GM19328 (cell line): ENCODE measurements around the gene KIF3A.

Source experiments
- ATAC-seq: cut with Tn5 transposase; IDR thresholded peaks from one replicate; pipeline ENCODE4 v1.9.1; 2021; ENCODE audit warnings: mild to moderate bottlenecking, moderate library complexity; ENCODE audit not compliant: unreplicated experiment

The KIF3A gene

DNA sequence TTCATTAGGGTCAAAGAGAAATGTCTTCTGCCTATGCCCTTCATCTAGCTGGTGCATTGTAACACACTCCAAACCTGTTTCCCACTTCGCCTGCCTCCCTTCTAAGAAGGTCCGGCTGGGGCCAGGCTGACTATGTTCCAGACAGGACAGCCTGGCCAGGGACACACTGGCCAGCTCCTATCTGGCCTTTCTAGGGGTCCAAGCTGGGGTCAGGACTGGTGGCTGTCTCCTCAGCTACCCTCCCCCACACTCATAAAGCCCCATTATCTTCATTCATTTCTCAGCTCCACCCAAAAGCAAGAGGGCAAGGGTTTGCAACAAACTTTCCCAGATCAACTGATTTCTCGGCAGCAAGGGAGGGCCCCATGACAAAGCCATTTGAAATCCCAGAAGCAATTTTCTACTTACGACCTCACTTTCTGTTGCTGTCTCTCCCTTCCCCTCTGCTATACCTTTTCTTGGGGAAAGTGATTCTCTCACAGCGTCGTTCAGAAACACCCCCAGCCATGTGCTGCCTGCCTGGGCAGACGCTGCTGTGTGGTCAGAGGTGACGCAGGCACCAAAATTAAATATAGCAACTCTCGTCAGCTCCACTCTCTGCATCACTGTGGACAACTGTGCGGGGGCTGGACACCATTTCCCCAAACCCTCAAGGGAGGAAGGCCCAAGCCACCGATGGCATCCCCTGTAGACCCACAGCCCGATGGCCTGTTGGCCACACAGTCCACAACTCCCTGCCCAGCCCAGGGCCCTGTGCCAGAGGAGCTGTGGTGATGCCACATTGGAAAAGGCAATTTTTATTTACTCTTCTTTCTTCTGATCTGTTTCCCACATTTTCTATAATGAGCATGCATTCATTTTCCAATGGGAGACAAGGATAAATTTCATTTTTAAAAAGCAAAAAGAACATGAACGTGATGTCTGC, 73.3 kb downstream of the KIF3A start:
- no peak for ATAC-seq

DNA sequence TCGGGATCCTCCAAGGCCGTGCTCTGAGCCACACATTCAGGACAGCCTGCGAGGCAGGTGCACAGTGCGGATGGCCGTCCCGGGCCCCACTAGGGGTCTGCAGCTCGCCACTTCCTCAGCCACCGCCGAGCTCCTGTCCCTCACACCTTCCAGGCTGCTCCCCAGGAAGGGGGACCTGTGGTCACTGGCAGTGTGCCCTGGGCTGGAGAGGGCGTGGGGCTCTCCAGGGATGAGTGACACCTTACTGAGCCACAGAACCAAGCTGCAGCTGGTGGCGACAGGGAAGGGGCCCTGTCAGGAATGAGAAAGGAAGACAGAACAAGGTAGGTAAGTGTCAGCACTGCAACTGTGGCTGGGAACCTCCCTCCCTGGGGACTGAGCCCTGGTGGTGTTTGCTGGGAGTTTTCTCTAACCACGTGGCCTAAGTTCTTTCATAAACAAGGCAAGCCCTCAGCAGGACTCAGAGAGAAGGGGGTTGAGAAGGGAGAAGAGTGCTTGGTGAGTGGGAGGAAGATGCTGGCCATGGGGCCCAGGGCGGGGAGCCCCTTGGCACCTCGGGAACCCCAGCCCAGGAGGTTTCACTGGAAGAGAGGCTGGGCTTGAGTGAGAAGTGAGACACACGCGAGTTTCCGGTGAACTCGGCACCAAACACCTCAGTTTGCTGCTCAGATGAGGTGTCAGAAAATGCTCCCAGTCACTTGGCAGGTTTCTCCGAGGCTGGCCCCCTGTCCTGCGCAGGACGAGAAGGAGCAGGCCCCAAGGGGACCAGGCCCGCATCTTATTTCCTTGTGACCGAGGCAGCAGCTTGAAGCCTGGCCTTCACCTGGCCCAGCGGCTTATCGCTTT, 74.2 kb downstream of the KIF3A start:
- ATAC-seq, result peak; percentile 59

DNA sequence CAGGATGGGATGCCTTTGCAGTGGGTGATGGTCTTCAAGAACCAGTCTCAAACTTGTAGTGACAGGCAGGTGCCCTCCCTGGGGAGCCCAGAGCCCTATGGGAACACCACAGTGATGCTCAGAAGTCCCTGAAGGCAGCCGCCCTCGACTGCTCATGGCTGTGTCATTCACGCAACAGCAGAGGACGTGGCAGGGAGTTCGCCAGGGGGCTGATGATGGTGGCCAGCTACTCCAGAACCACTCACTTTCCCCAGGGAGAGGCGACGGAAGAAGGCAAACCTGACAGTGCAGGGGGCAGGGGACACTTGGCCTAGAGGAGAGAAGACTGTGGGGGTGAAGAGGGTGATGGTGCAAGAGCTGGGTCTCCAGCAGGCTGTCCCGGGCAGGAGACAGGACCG, 75.3 kb downstream of the KIF3A start:
- no peak for ATAC-seq

DNA sequence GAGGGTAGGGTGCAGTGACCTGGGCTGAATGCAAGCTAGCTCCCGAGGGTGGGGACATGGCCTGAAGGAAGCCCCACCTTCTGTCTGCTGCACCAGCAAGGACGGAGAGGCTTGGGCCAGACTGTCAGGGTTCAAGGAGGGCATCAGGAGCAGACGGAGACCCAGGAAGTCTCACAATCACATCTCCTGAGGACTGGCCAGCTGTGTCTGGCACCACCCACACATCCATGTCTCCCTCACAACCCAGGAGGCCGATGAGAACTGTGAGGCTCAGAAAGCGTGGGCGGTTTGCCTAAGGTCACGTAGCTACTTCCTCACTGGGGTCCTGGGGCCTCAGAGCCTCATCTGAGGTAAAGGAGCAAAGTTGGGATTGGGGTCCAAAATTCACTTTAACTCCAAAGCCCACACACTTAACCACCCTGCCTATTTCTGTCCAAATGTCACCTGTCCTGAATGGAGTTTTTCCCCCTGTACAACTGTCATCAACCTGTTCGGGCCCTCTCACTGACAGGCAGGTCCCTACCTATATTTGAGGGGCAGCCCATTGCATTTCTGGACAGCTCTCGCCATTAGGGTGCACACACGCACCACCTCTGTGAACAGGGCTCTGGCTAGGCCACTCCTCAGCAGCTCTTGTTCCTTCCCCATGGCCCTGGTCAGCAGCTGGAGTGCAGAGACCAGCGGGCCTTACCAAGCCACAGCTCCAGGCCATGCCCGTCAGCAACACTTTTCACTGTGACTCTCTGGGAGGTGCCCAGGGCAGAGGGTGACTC, 75.9 kb downstream of the KIF3A start:
- ATAC-seq, result no peak

DNA sequence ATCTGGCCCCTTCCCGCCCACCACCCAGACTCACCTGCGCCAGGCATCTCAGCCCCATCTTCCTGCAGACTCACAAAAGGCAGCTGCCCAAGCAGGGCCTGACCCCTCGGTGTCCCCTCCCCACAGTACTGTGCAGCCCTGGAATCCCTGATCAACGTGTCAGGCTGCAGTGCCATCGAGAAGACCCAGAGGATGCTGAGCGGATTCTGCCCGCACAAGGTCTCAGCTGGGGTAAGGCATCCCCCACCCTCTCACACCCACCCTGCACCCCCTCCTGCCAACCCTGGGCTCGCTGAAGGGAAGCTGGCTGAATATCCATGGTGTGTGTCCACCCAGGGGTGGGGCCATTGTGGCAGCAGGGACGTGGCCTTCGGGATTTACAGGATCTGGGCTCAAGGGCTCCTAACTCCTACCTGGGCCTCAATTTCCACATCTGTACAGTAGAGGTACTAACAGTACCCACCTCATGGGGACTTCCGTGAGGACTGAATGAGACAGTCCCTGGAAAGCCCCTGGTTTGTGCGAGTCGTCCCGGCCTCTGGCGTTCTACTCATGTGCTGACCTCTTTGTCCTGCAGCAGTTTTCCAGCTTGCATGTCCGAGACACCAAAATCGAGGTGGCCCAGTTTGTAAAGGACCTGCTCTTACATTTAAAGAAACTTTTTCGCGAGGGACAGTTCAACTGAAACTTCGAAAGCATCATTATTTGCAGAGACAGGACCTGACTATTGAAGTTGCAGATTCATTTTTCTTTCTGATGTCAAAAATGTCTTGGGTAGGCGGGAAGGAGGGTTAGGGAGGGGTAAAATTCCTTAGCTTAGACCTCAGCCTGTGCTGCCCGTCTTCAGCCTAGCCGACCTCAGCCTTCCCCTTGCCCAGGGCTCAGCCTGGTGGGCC, 77.5 kb downstream of the KIF3A start:
- no peak for ATAC-seq

DNA sequence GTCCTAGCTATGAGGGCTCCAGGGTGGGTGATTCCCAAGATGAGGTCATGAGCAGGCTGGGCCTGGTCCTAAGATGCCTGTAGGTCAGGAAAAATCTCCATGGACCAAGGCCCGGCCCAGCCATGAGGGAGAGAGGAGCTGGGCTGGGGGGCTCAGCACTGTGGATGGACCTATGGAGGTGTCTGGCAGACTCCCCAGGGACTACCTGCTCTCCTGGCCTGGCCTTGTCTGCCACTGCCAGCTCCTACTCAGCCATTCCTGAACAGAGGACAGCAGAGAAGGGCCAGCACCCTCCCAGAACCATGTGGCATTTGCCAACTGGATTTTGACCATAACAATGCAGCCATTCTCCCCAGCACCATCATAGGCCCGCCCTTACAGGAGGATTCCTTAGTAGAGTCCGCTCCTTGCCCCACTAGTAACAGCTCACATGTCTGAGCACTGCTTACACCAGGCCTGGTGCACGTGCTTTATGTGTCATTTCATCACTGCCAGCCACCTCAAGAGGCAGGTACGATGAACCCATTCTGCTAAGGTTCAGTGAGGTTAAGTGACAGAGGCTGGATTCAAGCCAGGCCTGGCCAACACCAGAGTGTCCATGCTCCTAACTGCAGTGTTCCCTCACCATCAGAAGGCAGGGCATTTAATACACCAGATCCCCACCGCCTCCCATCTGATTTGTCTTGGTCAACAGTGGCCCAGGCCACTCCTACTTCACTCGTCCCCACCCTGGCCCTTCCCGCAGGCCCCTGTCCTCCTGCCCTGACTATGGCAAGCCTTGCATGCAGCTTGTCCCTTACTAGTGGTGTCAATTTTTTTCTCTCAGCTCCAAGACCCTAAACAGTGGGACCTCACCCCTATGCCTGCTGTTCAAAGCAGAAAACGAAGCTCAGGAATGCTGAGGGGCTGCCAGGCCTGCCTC, 78.7 kb downstream of the KIF3A start:
- no peak for ATAC-seq

DNA sequence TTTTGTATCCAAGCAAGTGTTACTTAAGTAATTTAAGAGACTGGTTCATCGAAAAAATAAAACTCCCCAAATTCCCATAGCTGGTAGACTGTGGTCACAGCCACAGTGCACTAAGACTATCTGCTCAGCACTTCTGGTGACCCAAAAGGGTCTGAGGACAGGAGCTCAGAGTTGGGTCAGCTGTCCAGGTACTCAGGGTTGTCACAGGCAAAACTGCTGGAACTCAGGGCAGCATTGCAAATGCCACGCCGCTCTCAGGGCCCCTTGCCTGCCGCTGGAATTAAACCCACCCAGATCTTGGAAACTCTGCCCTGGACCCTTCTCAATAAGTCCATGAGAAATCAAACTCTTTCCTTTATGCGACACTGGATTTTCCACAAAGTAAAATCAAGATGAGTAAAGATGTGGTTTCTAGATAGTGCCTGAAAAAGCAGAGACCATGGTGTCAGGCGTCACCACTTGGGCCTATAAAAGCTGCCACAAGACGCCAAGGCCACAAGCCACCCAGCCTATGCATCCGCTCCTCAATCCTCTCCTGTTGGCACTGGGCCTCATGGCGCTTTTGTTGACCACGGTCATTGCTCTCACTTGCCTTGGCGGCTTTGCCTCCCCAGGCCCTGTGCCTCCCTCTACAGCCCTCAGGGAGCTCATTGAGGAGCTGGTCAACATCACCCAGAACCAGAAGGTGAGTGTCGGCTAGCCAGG, 79.5 kb downstream of the KIF3A start, which contains the start of gene IL13:
IL13 (plus strand) TSS at position 498 of the 705 bp plus-strand sequence; CDS start at position 512, 14 bp downstream.
- ATAC-seq, result no peak

DNA sequence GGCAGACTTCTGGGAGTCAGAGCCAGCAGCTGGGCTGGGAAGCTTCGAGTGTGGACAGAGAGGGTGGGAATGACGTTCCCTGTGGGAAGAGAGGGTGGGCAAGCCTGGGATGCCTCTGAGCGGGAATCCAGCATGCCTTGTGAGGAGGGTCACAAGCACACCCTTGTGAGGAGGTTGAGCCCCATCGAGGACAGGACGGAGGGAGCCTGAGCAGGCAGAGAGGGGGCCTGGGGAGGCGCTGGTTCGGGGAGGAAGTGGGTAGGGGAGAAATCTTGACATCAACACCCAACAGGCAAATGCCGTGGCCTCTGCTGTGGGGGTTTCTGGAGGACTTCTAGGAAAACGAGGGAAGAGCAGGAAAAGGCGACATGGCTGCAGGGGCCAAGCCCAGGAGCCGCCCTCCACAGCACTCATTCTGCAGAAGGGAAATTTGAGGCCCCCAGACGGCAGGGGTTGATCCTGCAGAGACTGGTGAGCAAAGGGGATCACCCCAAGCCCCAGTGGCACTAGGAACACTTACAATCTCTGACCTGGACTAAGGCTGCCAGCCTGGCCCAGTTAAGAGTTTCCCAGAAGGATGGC, 80.5 kb downstream of the KIF3A start:
- ATAC-seq, result no peak

DNA sequence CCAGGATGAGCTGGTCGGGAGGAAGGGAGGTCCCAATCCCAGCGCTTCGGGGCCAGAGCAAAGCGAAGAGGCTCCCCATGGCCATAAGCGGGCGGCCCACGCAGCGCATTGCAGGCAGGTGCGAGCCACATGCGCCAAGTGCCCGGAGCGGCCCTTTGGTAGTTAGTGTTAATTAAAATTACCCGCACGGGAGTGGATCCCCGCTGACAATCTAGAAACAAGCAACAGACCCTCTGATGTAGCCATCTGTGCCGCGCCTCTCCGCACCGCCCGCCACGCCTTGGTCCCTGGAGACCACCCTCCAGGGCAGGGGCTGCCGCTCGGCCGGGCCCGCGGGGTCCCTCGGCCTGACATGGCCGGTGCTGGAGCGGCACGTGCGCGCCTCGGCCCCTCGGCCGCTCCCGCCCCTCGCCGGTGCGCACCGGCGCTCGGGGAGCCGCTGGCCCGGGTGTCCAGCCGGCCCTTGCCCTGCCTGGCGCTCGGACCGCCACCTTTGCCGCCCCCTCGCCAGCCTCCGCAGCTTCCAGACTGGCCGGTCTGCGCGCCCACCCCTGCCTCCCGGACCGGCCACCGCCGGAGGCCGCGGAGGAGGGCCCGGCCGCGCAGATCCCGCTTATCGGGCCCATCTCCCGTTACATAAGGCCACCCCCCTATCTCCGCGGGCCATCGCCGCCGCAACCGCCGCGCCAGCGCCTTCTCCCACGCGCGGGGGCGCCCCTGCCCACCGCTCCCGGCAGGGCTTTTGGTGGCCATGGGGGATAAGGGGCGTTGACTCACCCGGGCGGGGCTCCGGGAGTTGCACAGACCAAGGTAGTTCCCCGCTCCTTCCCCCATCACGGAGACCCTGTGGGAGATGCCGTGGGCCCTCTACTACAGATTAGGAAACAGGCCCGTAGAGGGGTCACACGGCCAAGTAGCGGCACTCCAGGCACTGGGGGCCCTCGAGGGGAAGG, 81.2 kb downstream of the KIF3A start:
- ATAC-seq, result no peak

DNA sequence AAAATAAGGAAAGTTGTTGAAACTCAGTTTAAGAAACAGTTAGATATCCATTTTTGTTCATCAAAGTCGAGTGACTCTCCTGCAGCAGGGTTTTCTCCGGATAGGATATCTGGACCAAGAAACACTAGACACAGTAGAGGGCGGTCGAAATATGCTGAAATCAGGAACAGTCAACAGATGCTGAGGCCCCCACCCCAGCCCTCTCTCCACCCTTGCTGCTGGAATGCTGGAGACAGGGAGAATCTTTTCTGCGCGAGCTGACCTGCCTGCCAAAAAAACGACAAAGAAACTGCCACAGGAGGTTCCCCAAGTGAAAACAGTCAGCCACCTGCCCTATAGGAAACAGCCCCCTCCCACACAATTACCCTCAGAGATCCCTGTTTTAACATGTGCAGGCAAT, 83.6 kb downstream of the KIF3A start:
- ATAC-seq, result no peak

DNA sequence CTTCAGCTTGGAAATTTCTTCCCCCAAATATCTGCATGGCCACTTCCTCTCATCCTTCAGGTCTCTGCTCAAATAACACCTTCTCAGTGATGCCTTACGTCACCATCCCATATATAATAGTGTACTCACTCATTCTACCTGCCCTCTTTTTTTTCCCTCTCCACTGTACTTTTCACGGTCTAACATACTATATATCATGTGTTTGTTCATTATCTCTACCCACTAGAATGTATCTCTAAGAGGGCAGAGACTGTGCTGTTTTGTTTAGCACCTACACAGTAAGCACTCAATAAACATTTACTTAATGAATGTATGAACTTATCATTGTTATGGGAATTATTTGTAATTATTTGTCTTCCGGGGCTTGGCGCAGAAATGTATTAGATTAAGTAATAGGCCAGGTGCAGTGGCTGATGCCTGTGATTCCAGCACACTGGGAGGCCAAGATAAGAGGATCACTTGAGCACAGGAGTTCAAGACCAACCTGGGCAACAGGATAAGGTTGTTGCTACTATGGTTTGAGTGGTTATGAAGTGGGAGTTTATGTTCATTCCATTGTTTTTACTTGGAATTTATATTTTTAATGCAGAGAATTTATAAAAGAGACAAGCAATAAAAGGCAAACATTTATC, 85.4 kb downstream of the KIF3A start:
- ATAC-seq, result no peak

DNA sequence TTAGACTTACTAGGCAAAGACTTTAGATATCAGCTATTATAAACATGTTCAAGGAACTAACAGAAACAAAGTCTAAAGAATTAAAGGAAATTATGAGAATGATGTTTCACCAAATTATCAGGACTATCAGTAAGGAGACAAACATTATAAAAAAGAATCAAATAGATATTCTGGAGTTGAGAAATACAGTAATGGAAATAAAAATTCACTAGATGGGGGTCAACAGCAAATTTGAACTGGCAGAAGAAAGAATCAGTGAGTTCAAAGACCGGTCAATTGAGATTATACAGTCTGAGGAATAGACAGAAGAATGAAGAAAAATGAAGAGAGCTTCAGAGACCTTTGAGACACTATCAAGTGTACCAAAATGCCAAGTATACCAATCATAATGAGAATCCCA, 89.0 kb downstream of the KIF3A start:
- no peak for ATAC-seq

DNA sequence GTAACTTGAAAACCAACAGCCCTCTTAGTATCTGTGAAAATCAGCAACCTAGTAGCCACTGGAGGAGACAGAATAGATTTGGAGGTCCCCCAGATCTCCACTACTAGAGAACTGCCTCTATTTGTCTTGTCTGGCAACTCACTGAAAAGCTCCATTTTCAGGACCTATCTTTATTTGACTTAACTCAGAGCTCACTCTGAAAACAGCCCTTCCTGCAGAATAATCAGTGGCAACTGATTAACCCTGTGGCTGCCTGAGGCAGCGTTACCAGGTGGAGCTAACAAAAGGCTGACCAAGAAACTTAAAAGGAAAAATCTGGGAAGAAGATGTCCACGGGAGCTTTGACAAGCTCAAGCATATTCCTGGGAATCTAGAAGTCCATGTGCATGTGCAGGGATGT, 89.9 kb downstream of the KIF3A start:
- no peak for ATAC-seq

DNA sequence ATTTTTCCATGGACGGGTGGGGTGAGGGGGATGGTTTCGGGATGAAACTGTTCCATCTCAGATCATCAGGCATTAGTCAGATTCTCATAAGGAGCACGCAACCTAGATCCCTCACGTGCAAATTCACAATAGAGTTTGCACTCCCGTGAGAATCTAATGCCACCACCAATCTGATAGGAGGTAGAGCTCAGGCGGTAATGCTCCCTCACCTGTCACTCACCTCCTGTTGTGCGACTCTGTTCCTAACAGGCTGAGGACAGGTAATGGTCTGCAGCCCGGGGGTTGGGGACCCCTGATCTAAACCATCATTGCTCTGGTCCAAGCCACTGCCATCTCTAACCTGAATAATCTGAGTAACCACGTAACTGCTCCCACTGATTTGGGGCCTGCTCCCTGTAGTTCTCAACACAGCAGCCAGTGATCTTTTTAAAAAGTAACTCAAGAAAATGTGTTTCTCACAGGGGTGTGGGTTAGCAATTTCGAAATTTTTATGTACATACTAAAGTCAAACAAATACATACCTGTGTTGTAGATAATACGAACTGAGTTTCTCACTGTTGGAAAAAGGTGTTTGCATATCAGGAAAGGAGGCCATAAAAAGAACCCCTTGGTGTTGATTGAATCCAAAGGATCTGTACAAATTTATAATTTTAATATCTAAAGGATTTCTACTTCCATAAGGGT, 90.6 kb downstream of the KIF3A start:
- no peak for ATAC-seq

DNA sequence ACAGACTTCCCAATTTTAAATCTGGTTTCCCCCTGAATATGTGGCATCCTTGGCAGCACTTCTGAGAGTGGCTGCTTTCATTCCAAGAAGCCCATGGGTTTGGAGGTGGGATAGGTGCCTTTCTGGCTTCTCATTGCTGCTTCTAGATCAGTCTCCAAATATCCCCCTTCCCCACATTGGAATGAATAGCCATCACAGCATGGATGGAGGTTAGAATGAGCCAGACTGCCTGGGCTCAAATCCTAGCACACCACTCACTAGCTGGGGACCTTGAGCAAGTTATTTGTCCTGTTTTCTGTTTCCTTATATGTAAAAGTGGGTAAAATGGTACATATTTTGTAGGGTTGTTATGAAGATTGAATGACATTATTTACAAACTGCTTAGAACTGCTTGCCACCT, 93.2 kb downstream of the KIF3A start:
- ATAC-seq, result no peak
